Activated naive CD4-positive, alpha-beta T cell treated with anti-CD3 and anti-CD28 coated beads, Interleukin-2, amount 50 U/mL, for 24 hours (primary cell): ENCODE data around the gene MAST2.
"Not testable (repeated sequence)": the region's sequence is repeated elsewhere in the genome, so short reads cannot be mapped to it uniquely, and the experiment has no call there.

Experiments
- H3K27ac Mint-ChIP-seq: one replicate; pipeline ENCODE4 v1.8.0; 2021; ENCODE audit warnings: mild to moderate bottlenecking, mixed read lengths
- H3K27me3 Mint-ChIP-seq: one replicate; pipeline ENCODE4 v1.8.0; 2021; ENCODE audit warnings: mixed read lengths
- H3K36me3 Mint-ChIP-seq: one replicate; pipeline ENCODE4 v1.8.0; 2021; ENCODE audit warnings: mixed read lengths
- H3K4me1 Mint-ChIP-seq: one replicate; pipeline ENCODE4 v1.8.0; 2021; ENCODE audit warnings: mixed read lengths
- H3K4me3 Mint-ChIP-seq: one replicate; pipeline ENCODE4 v1.8.0; 2021; ENCODE audit warnings: mild to moderate bottlenecking, mixed read lengths
- H3K9me3 Mint-ChIP-seq: one replicate; pipeline ENCODE4 v1.8.0; 2021; ENCODE audit warnings: mixed read lengths

Gene MAST2

DNA sequence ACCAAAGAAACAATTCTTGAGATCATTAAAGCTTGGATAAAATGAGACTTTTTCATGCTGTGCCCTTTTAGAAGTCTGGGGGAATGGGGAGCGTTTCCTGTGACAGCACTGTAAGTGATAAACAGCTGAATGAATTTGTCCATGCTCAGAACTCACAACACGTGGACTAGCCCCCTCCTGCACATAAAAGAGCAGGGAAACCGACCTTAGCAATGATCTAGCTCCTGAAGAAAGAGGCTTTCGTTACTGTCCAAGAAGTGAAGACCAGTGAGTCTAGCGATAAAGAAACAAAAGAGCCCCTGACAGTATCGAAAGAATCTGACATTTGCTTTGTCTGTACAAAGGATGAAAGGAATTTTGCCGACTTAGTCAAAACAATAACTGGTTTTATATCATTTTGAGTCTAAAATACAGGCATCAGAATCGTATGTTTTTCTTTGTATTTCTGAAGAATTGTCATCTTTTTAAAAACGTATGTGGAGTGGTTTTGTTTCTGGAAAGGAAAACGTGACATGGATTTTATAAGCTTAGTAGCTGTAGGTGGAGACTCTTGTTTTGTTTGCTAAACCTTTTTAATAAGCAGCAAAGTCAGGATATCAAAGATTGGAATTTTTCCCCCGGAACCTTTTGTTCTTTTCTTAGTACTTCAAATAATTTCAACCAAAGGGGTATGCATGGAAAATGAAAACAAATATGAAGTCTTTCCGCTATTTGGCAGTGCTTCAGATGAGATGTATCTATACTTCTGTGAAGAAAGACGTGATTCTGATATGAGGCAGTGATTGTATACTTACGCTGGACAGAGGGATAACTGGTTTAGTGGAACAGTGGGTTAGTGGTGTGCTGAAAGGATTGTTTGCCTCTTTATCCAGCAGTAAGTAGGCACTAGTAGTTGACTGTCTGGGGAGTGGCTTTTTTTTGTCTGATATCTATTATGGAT is 61.0 kb downstream of the MAST2 start:
- Mint-ChIP-seq H3K27ac (no peak overlapping the region), H3K36me3 (no peaks in the 10 kb centered on the region), H3K9me3 (no peaks in the 10 kb centered on the region), H3K27me3 (no peaks in the 10 kb centered on the region), H3K4me3 (no peak overlapping the region), H3K4me1 (peaks cover 30% of the 10 kb centered on the region)

DNA sequence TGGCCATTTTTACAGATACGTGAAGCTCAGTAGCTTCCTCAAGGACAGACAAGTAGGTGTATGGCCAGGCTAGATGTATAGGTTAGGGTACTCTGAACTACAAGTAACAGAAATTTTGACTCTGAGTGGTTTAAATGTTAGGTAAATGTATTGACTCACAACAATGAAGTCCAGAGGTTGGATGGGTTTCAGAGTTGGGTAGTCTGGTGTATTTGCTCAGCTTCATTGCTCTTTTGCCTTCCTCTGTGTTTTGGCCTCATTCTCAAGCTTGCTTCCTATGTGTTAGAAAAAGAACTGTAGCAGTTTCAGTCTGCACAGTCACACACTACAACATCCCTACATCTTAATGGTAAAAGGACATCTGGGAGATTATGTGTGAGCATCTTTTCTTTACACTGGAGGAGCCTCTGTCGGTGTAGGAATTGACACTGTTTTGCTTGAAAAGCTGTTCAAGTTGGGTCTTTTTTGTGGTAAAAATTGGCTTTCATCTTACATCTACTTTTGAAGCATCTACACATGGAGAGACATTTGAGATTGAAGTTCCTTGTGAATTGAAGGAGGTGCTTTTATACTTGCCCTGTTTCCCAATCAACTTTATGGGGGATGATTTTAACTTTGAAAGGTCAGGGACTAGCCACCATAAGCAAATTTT is 64.4 kb downstream of the MAST2 start:
- no peaks in the 10 kb centered on the region for H3K36me3 Mint-ChIP-seq
- no peaks in the 10 kb centered on the region for H3K9me3 Mint-ChIP-seq
- H3K27ac Mint-ChIP-seq = no peak overlapping the region
- no peak overlapping the region for H3K4me3 Mint-ChIP-seq
- no peaks in the 10 kb centered on the region for H3K27me3 Mint-ChIP-seq
- H3K4me1 Mint-ChIP-seq = peaks cover 20% of the 10 kb centered on the region

DNA sequence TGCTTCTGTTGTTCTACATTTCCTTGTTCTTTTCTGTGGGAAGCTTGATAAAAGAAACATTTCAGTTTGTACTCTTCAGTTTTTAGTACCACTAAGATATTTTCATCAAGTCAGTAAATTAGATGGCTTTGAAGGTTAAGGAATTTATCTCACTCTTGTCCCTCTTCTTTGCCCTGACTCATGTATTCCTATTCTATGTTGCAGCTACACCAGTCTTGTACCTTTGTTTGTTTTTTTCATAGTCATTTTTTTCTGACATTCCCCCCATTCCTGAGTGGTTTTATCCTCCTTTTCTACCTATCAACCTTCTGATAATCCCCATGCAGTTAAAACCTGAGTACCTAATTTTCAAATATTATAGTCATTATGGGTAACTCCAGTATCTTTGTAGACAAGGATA is 65.4 kb downstream of the MAST2 start:
- Mint-ChIP-seq H3K9me3 (no peaks in the 10 kb centered on the region), H3K27ac (no peak overlapping the region), H3K27me3 (no peaks in the 10 kb centered on the region), H3K4me3 (no peak overlapping the region), H3K36me3 (no peaks in the 10 kb centered on the region), H3K4me1 (peaks cover 20% of the 10 kb centered on the region)

DNA sequence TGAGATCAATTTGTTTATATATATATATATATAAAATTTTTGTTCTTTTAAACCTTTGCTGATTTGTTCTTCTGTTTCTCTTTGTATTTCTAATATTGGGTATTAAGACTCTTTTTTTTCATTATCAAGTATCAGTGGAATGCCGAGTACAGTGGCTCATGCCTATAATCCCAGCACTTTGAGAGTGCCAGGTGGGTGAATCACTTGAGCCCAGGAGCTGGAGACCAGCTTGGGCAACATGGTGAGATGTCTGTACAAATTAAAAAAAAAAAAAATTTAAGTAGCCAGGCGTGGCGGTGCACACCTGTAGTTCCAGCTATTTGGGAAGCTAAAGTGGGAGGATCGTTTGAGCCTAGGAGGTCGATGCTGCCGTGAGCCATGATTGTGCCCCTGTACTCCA is 67.1 kb downstream of the MAST2 start:
- peaks cover 20% of the 10 kb centered on the region for H3K4me1 Mint-ChIP-seq
- H3K36me3 Mint-ChIP-seq = no peaks in the 10 kb centered on the region
- no peaks in the 10 kb centered on the region for H3K9me3 Mint-ChIP-seq
- no peaks in the 10 kb centered on the region for H3K27me3 Mint-ChIP-seq
- H3K4me3 Mint-ChIP-seq = no peak overlapping the region
- no peak overlapping the region for H3K27ac Mint-ChIP-seq

DNA sequence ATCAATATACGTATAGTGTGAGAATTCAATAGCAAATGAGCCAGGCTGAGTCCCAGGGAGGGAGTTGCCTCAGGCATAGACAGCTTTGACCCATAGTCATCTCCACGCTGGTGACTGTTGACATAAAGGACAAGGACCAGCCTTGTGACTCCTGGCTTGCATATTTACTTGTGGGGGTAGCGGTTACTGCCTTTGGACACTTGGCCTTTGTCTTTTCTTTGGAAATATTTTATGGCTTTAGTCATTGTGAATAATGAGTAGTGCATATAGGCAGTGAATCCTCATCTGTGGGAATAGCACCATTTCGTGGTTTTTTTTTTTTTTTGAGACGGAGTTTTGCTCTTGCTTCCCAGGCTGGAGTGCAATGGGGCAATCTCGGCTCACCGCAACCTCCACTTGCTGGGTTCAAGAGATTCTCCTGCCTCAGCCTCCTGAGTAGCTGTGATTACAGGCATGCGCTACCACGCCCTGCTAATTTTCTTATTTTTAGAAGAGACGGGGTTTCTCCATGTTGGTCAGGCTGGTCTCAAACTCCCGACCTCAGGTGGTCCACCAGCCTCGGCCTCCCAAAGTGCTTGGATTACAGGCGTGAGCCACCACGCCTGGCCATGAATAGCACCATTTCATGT is 68.9 kb downstream of the MAST2 start:
- not testable (repeated sequence) for H3K27me3 Mint-ChIP-seq, H3K27ac Mint-ChIP-seq, H3K9me3 Mint-ChIP-seq, H3K36me3 Mint-ChIP-seq, H3K4me3 Mint-ChIP-seq
- peaks cover 19% of the 10 kb centered on the region for H3K4me1 Mint-ChIP-seq

DNA sequence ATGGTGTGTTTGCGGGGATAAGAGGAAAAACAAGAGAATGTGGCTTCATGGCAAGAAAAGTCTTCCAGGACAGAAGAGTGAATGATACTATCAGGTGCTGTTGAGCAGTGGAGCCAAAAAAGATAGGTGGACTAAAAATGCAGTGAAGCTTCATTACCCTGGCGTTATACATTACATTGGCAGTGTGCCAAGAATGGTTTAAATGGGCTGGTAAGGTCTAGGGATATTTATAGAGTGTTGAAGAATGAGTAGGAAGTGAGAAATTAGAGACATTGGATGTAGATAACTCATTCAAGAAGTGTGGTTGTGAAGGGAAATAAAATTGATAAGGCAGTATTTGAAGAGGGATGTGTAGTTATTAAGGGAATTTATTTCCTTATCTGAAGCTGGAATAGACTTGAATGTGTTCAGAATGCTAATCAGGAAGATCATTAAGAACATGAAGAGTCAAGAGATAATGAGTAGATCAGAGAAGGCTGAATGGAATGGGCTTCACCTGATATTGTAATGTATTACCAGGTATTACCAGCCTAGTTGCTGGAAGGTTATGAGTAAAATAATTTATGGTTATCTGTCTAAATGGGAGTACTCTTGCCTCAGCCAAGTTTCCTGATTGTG is 72.7 kb downstream of the MAST2 start:
- Mint-ChIP-seq H3K36me3 (no peaks in the 10 kb centered on the region), H3K27me3 (no peaks in the 10 kb centered on the region), H3K27ac (no peak overlapping the region), H3K4me3 (no peak overlapping the region), H3K4me1 (no peaks in the 10 kb centered on the region), H3K9me3 (no peaks in the 10 kb centered on the region)

DNA sequence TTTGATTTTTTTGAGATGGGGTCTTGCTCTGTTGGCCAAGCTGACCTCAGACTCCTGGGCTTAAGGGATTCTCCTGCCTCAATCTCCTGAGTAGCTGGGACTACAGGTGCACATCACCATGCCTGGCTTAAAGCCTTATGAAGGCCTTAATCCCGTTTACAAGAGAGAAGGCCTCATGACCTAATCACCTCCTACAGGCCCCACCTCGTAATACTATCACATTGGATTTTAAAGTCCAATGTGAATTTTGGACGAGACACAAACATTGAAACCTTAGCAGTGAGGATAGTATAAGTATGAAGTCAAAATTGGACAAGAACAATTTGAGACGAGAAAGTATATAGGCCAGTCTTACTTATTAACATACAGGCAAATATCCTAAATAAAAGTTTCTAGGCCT is 73.9 kb downstream of the MAST2 start:
- H3K27me3 Mint-ChIP-seq = no peaks in the 10 kb centered on the region

DNA sequence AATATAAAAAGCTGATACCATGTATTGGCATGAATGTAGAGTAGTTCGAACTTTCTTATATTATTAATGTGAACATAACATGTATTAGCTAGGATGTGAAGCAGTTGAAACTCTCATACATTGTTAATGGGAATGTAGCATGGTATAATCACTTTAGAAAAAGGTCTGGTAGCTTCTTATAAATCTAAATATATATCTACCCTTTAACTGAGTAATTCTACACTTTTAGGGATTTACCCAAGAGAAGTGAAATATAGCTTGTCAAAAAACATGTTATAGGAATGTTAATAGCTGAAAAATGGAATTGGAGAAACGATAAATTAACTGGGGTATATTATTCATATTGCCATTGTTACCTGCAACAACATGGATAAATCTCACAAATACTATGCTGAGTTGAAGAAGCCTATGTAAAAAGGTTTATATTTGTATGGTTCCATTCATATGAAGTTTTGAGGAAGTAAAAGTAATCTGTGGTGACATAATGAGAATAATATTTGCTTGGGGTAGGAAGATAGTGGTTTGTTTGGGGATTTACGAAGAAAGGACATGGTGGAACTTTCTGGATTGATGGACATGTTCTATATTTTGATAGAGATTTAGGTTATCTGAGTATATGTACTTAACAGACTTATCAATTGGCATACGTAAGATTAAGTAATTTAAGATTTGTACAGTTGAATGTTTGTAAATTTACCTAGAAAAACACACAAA is 76.6 kb downstream of the MAST2 start:
- no peaks in the 10 kb centered on the region for H3K36me3 Mint-ChIP-seq
- no peaks in the 10 kb centered on the region for H3K9me3 Mint-ChIP-seq
- H3K4me3 Mint-ChIP-seq = no peak overlapping the region
- no peaks in the 10 kb centered on the region for H3K27me3 Mint-ChIP-seq
- H3K4me1 Mint-ChIP-seq = no peaks in the 10 kb centered on the region
- H3K27ac Mint-ChIP-seq = no peak overlapping the region

More for the DNA sequence above, 73.9 kb downstream of the MAST2 start:
- no peak overlapping the region for H3K4me3 Mint-ChIP-seq
- no peak overlapping the region for H3K27ac Mint-ChIP-seq
- no peaks in the 10 kb centered on the region for H3K9me3 Mint-ChIP-seq
- H3K36me3 Mint-ChIP-seq = no peaks in the 10 kb centered on the region
- no peaks in the 10 kb centered on the region for H3K4me1 Mint-ChIP-seq

DNA sequence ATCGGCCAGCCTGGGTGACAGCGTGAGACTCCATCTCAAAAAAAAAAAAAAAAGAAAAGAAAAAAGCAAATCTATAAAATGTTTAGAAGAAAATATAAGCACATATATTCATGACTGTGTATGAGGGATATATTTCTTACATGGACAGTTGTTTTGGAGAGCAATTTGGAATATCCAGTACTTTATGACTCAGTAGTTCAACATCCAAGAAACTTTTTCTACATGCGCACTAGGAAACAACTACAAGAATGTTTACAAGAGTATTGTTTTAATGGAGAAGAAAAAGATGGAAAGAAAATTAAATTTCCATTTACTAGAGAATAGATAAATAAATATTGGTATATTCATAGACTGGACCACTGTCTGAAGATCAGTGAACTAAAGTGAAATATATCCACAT is 77.5 kb downstream of the MAST2 start:
- no peak overlapping the region for H3K27ac Mint-ChIP-seq
- no peaks in the 10 kb centered on the region for H3K27me3 Mint-ChIP-seq
- no peaks in the 10 kb centered on the region for H3K36me3 Mint-ChIP-seq
- H3K4me3 Mint-ChIP-seq = no peak overlapping the region
- H3K4me1 Mint-ChIP-seq = no peaks in the 10 kb centered on the region
- no peaks in the 10 kb centered on the region for H3K9me3 Mint-ChIP-seq

DNA sequence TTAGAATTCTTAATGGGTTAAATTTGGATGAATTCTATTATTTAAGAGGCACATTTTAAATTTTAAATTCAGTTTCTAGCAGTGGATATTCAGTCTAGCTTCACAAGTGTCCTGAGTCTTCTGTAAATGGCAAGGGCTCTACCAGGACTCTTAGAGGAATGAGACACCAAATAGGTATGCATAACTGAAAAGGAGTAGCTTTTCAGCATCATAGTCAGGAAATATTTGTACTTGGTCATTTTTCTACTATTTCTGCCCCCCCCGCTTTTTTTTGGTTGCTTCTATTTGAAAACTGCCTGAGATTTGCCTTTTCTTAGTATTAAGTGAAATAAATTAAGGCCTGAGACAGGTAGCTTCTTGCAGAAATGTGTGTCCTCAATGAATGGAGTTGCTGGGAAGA is 80.2 kb downstream of the MAST2 start:
- no peak overlapping the region for H3K4me3 Mint-ChIP-seq
- H3K9me3 Mint-ChIP-seq = no peaks in the 10 kb centered on the region
- H3K27me3 Mint-ChIP-seq = no peaks in the 10 kb centered on the region
- H3K27ac Mint-ChIP-seq = no peak overlapping the region
- peaks cover 6% of the 10 kb centered on the region for H3K4me1 Mint-ChIP-seq
- no peaks in the 10 kb centered on the region for H3K36me3 Mint-ChIP-seq

DNA sequence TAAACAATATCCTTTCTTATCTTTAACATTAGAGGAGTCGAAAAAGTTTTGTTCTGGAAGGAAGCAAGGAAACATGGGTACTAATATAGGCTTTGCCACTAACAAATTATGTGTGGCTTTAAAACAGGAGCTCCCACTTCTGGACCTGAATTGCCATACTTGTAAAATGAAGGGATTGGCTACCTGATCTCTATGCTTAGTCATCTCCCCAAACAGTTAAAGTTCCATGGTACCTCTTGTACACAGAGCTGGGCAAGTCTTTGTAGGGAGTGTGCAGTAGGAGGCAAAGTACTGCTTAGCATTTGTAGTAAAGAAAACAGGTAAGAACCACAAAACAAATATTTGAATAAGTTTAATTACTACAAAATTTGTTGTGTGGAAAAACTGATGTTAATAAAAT is 81.3 kb downstream of the MAST2 start:
- Mint-ChIP-seq H3K27ac (no peak overlapping the region), H3K4me1 (peaks cover 6% of the 10 kb centered on the region), H3K9me3 (no peaks in the 10 kb centered on the region), H3K27me3 (no peaks in the 10 kb centered on the region), H3K4me3 (no peak overlapping the region), H3K36me3 (no peaks in the 10 kb centered on the region)

DNA sequence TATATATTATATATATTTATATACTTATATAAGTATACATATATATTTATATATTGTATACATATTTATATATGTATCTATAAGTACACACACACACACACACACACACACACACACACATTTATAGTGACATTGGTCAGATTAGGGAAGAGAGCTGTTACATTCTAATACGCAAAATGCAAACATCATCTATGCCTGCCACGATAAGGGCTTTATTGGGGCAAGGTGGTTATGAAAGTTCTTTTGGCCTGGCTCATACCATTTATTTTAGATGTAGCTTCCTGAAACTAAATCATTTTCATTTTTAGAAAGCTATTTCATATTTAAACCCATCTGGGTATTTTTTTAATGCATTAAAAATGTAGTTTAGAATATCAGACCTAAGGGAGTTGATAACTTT is 82.8 kb downstream of the MAST2 start:
- H3K4me3 Mint-ChIP-seq = no peak overlapping the region
- H3K27me3 Mint-ChIP-seq = no peaks in the 10 kb centered on the region
- no peaks in the 10 kb centered on the region for H3K36me3 Mint-ChIP-seq
- peaks cover 6% of the 10 kb centered on the region for H3K4me1 Mint-ChIP-seq
- H3K27ac Mint-ChIP-seq = no peak overlapping the region
- no peaks in the 10 kb centered on the region for H3K9me3 Mint-ChIP-seq

DNA sequence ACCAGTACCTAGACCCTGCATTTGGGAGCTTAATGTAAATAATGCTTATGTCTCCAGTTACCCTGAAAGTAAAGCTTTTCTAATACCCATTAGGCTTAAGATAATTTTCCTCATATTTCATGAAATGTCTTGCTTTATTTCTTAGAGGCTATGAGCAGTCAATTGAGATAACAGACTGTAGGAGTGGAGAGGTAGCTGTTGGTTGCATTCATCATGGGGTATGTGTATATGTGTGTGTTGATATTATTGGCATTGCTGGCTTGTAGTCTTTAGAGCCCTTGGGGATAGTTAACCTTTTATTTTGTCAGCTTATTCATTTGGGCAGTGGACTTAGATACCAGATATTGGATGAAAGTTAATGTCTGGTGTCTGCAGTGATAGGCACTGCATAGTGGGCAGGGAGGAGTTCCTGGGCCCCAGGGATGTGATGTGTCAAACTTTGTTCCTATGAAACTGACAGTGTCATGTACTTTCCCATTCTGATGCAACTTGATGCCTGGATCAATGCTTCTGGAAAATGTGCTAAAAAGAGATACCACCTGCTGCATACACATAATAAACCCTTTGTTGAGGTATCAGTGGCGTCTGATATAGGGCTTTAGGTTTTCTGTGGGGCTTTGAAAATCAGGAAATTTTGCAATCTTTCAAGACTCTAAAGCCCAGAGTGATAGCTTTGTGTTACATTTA is 83.9 kb downstream of the MAST2 start:
- H3K36me3 Mint-ChIP-seq = no peaks in the 10 kb centered on the region
- H3K4me3 Mint-ChIP-seq = no peak overlapping the region
- peaks cover 6% of the 10 kb centered on the region for H3K4me1 Mint-ChIP-seq
- no peaks in the 10 kb centered on the region for H3K27me3 Mint-ChIP-seq
- peak overlapping the region; percentile 43 for H3K27ac Mint-ChIP-seq
- no peaks in the 10 kb centered on the region for H3K9me3 Mint-ChIP-seq

DNA sequence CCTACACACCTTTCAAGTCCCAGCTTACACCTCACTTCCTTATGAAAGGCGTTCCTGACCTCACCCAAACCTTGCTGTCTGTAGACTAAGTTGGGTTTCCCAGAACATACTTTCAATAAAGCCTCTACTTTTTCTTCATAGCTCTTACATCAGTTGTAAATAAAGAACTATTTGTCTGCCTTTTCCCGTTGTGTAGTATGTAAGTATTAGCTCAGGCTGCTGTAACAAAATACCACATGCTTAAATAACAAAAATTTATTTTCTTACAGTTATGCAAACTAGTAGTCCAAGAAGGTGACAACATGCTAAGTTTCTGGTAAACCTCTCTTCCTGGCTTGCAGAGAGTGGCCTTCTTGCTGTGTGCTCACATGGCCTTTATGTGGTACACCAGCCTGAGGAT is 86.7 kb downstream of the MAST2 start:
- H3K27ac Mint-ChIP-seq = no peak overlapping the region
- peaks cover 6% of the 10 kb centered on the region for H3K4me1 Mint-ChIP-seq

DNA sequence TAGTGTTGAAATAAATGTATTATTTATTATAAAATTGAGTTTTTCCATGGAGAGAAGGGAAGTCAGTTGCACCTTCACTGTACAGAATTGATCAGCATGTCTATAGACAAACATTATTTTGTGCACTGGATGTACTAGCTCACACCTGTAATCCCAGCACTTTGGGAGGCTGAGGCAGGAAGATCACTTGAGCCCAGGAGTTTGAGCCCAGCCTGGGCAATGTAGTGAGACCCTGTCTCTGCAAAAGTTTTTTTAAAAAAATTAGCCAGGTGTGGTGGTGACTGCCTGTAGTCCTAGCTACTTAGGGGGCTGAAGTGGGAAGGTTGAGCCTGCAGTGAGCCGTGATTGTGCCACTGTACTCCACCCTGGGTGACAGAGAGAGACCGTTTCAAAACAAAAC is 87.7 kb downstream of the MAST2 start:
- no peaks in the 10 kb centered on the region for H3K9me3 Mint-ChIP-seq
- no peaks in the 10 kb centered on the region for H3K36me3 Mint-ChIP-seq
- peaks cover 6% of the 10 kb centered on the region for H3K4me1 Mint-ChIP-seq
- H3K4me3 Mint-ChIP-seq = no peak overlapping the region
- no peaks in the 10 kb centered on the region for H3K27me3 Mint-ChIP-seq
- H3K27ac Mint-ChIP-seq = no peak overlapping the region

More for the DNA sequence above, 86.7 kb downstream of the MAST2 start:
- H3K36me3 Mint-ChIP-seq = no peaks in the 10 kb centered on the region
- no peaks in the 10 kb centered on the region for H3K9me3 Mint-ChIP-seq
- H3K27me3 Mint-ChIP-seq = no peaks in the 10 kb centered on the region
- no peak overlapping the region for H3K4me3 Mint-ChIP-seq
